ENCODE measurements around the gene MICAL2.

Gene MICAL2

DNA sequence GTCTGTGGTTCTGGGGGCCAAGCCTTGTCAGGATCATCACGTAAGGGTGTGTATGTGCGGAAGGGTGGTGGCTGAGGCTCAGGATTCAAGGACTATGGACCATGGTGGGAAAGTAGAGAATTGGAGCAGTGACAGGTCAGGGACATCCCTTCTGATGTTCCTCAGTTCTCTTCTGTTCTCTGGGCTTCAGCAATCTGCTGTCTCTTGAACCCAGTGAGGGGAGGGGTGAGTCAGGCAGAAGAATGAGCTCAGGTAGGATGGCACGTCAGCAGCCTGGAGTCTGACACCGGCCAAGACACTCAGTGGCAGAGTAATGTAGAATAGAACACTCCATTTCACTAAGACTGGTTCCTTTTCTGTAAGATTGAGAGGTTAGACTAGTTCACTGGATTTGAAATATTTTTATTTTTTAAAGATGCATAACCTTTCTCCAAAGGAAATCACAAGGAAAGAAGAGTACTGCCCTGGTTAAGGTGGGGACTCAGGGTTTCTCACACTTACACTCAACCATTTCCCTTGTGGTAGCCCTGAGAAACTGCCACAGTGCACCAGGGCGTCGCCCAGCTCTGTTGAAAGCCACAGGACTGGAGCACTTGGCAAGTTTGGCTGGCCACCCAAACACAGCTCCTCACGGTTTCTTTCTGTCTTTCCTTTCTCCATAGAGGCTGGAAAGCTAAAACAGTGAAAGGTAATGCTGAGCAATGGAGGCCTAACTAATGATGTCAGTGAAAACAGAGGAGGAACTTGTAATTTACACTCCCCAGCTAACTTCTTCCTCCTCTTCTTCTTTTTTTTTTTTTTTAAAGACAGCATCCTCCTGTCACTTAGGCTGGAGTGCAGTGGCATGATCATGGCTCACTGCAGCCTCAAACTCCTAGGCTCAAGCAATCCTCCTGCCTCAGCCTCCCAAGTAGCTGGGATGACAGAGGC, 23.1 kb upstream of the MICAL2 start:
- H3K4me1 Mint-ChIP-seq: peaks cover 3 to 11% of the 10 kb centered on the region in 2 donors
- H3K27me3 Mint-ChIP-seq: peaks cover 5 to 9% of the 10 kb centered on the region in 2 donors
- peaks cover 0 to 2% of the 10 kb centered on the region in 2 donors for H3K9me3 Mint-ChIP-seq
- ATAC-seq (replicated peaks): peak; percentile 34 to 39
- no peak overlapping the region for H3K4me3 Mint-ChIP-seq
- no peak for DNase-seq
- no peak overlapping the region for H3K27ac Mint-ChIP-seq
- H3K36me3 Mint-ChIP-seq: no peaks in the 10 kb centered on the region

DNA sequence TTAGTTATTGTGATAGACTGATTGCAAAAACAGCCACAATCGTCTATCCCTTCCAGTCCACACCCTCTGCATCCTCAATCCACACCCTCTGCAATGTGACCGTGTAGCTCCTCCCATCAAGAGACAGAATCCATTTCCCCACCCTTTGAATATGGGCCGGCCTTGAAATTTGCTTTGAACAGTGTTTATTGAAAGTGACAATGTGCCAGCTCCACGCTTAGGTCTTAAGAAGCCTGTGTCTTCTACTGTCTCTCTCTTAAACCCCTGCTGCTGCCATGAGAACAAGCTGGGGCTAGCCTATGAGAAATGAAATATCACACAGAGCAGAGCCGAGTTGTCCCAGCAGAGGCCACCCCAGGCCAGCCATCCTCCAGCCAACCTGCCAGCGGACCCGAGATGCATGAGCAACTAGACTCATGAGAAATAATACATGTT, 22.3 kb upstream of the MICAL2 start:
- DNase-seq (no peak), ATAC-seq (replicated peaks) (no peak)
- Mint-ChIP-seq H3K4me3 (no peak overlapping the region), H3K36me3 (no peaks in the 10 kb centered on the region), H3K4me1 (peaks cover 3 to 11% of the 10 kb centered on the region in 2 donors), H3K9me3 (peaks cover 0 to 2% of the 10 kb centered on the region in 2 donors), H3K27ac (no peak overlapping the region), H3K27me3 (peaks cover 5 to 9% of the 10 kb centered on the region in 2 donors)

DNA sequence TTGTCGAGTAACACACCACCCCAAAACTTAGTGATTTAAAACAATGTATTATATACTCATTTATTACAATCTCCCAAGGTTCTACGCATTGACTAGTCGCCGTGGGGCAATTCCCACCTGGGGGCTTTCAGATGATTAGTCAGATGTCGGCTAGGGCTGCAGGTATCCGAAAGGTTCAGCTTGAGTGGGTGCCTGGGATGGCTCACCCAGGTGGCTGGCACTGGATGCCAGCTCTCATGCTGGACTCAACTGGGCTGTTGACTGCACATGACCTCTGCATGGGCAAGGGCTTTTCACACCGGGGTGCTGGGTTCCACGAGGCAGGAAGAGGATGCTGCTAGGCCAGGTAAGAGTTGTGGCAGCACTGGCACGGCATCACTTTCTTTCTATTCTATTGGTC, 21.9 kb upstream of the MICAL2 start:
- no peak overlapping the region for H3K27ac Mint-ChIP-seq
- H3K27me3 Mint-ChIP-seq: peaks cover 5 to 9% of the 10 kb centered on the region in 2 donors
- no peak for DNase-seq
- H3K9me3 Mint-ChIP-seq: peaks cover 0 to 2% of the 10 kb centered on the region in 2 donors
- H3K4me1 Mint-ChIP-seq: peaks cover 3 to 11% of the 10 kb centered on the region in 2 donors
- peak overlapping the region in 1 of 2 donors; percentile 8 for H3K4me3 Mint-ChIP-seq
- no peaks in the 10 kb centered on the region for H3K36me3 Mint-ChIP-seq
- no peak for ATAC-seq (replicated peaks)

DNA sequence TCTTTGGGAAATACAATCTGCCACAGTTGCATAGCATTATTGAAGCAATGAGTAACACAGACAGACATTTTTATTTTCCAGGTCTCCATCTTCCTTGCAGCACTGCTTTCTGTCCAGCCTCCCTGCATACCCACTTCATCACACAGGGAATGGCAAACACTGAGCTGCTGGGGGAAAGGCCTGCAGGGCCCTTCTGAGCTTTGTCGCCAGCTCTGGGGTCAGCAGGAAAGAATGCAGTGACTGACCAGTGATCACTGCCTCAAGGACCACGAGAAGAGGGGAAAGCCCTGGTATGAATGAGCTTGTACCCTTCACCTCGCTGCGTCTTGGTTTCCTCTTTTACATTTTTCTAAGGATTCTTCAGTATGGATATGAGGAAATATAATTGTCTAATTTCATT, 21.3 kb upstream of the MICAL2 start:
- no peak overlapping the region for H3K4me3 Mint-ChIP-seq
- ATAC-seq (replicated peaks) (no peak), DNase-seq (no peak)
- H3K27ac Mint-ChIP-seq: no peak overlapping the region
- H3K27me3 Mint-ChIP-seq: peaks cover 10 to 13% of the 10 kb centered on the region in 2 donors
- H3K36me3 Mint-ChIP-seq: no peaks in the 10 kb centered on the region
- H3K4me1 Mint-ChIP-seq: peaks cover 3 to 11% of the 10 kb centered on the region in 2 donors
- H3K9me3 Mint-ChIP-seq: peaks cover 0 to 2% of the 10 kb centered on the region in 2 donors

DNA sequence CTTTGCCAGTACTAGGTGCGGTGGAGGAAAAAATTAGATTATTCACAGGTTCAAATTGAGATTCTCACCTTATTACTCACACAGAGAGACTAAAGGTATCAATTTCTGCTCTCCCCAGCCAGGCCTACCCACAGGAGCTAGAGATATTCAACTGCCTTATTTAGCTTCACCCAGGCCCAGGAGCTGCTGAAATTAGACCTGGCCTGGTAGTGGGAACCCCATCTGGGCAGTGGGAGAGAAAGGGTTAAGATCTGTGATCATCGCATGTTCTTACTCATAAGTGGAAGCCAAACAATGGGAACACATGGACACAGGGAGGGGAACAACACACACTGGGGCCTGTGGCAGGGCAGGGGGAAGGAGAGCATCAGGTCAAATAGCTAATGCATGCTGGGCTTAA, 20.9 kb upstream of the MICAL2 start:
- peaks cover 11 to 13% of the 10 kb centered on the region in 2 donors for H3K27me3 Mint-ChIP-seq
- no peak overlapping the region for H3K27ac Mint-ChIP-seq

DNA sequence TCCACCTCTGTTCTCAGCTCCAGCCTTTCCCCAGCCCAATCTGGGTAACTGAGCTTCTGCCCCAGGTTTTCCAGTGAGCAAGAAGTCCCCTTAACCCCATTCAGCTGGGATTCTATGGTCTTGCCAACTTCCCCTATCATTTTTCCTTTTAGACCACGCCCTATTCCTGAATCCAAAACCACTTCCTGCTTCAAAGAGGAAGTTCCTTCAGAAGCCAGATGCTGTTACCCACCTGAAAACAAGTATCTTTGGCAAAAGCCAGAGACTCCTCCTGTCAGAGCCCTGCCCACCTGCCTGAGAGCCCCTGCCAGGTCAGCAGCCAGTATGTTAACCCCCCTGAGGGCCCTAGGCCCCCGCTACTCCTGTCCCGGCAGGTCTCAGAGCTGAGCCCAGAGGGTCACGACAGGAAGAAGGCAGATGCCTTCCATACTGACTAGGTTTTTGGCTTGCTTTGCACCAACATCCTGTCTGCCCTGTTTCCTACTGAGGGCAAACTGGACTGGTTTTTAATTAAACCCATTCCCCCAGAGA, 20.3 kb upstream of the MICAL2 start:
- ATAC-seq (replicated peaks) (peak; percentile 20 to 27), DNase-seq (no peak)
- H3K9me3 Mint-ChIP-seq: no peaks in the 10 kb centered on the region
- no peak overlapping the region for H3K27ac Mint-ChIP-seq
- no peaks in the 10 kb centered on the region for H3K36me3 Mint-ChIP-seq
- H3K4me3 Mint-ChIP-seq: no peak overlapping the region
- peaks cover 10% of the 10 kb centered on the region in 2 donors for H3K27me3 Mint-ChIP-seq
- H3K4me1 Mint-ChIP-seq: peaks cover 3 to 11% of the 10 kb centered on the region in 2 donors

More for the DNA sequence above, 20.9 kb upstream of the MICAL2 start:
- Mint-ChIP-seq H3K4me1 (peaks cover 3 to 11% of the 10 kb centered on the region in 2 donors), H3K36me3 (no peaks in the 10 kb centered on the region), H3K4me3 (no peak overlapping the region), H3K9me3 (peaks cover 0 to 1% of the 10 kb centered on the region in 2 donors)
- ATAC-seq (replicated peaks) (no peak), DNase-seq (no peak)

DNA sequence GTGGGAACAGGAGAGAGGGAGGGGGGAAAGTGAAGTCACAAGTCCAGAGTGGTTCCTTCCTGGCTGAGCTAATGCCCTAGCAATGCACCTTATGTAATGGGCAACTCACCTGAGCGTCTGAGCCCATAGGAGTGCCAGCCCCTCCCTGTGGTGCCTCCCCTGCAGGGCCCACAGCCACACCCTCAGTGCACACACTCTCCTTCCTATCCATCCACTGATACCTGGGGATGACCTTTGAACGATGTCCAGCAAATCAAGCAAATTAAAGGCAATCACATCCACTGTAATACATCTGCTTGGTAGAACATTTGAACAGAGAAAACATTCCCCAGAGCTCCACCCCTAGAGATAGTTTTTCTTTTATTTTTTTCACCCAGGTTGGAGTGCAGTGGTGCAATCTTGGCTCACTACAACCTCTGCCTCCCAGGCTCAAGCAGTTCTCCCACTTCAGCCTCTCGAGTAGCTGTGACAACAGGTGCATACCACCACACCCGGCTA, 19.6 kb upstream of the MICAL2 start:
- Mint-ChIP-seq H3K27ac (no peak overlapping the region), H3K36me3 (no peaks in the 10 kb centered on the region), H3K4me3 (no peak overlapping the region), H3K27me3 (peaks cover 6 to 13% of the 10 kb centered on the region in 2 donors), H3K9me3 (no peaks in the 10 kb centered on the region), H3K4me1 (peaks cover 3 to 11% of the 10 kb centered on the region in 2 donors)
- ATAC-seq (replicated peaks) (no peak), DNase-seq (no peak)

DNA sequence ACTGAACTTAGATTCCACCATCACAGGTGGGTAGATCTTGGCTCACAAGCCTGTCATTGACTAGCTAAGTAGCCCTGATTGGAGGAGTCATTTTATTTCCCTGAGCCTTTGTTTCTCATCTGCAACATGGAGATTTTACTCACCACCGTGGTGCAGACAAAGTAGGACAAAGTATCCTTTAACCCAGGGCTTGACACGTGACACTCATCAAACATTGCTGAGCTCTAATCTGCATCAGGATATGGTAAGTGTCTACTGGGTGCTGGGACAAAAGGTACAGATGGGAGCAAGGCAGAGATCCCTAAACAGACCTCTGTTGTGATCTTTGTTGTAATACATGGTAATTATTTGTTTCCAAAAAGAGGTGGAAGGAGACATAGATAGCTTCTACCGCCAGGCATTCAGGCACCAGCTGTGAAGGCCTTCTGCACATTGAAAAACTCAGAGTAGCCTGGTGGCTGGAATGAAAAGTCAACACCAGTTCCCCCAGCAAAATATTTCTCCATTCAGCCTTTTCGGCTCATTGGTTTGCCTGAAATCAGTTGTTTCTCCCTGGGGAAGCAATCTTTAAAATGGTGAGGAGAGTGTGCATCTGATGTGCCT, 18.3 kb upstream of the MICAL2 start:
- no peak for ATAC-seq (replicated peaks)

DNA sequence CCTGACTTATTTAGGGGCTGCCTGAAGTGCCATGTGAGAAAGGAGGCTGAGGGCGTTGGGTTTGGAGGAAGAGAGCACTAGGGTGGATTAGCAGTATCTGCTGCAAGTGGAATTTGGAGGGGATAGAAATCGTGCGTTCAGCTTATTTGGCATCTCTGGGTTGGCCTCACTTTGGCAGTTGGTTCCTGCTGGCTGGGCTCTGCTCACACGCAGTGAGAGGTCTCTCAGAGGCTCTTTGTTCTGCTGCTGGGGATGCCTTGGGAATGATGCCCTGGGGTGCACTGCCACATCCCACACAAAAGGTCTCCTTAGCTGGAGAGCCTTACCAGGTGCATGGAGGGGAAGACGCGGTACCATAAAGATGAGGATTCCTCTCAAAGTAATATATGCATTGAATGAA, 17.7 kb upstream of the MICAL2 start:
- H3K27ac Mint-ChIP-seq: no peak overlapping the region
- H3K27me3 Mint-ChIP-seq: peaks cover 10 to 14% of the 10 kb centered on the region in 2 donors
- H3K4me1 Mint-ChIP-seq: peaks cover 3 to 16% of the 10 kb centered on the region in 2 donors
- DNase-seq (no peak), ATAC-seq (replicated peaks) (no peak)
- H3K9me3 Mint-ChIP-seq: no peaks in the 10 kb centered on the region
- H3K36me3 Mint-ChIP-seq: no peaks in the 10 kb centered on the region
- H3K4me3 Mint-ChIP-seq: no peak overlapping the region

More for the DNA sequence above, 18.3 kb upstream of the MICAL2 start:
- DNase-seq: no peak
- H3K36me3 Mint-ChIP-seq: no peaks in the 10 kb centered on the region
- peaks cover 3 to 11% of the 10 kb centered on the region in 2 donors for H3K4me1 Mint-ChIP-seq
- peaks cover 6 to 14% of the 10 kb centered on the region in 2 donors for H3K27me3 Mint-ChIP-seq
- H3K27ac Mint-ChIP-seq: no peak overlapping the region
- no peak overlapping the region for H3K4me3 Mint-ChIP-seq
- no peaks in the 10 kb centered on the region for H3K9me3 Mint-ChIP-seq

DNA sequence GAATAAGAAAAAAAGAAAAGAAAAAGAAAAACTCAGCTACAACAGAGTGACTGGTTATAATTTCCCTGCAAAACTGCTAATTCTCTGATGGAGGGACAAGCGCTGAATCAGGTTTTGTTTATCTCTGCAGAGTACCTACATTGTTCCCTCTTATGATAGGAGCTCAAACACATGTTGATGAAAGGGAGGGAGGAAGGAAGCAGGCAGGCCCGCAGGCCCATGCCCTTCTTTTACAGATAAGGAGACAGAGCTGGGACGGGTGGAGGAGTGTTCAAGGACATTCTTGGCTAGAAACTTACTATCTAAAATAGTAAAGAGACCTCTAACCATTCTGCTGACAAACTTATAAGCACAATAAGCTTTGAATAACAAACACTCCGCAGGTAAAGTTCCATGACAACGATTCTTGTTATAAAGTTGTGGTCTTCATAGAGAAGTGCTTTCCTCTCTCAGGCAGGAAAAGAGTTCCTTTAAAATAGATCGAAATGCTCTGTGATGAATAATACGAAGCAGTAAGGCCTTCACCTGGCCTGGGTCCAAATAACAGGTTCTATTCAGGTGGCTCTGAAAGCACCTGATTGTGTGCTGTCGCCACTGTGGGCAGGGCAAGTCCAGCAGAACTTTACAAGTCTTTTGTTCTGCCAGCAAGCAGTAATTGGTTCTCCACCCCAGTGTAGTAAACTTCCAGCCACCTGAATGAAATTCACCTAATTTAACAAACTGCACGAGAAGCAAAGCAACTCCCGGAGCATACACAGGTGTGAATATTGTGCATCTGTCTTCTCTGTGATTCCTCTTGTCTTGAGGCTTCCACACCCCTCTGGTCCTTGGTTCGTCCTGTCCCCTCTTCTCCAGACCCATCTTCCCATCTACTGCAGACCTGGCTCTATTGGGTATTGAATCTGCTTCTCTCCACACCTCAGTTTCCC, 15.3 kb upstream of the MICAL2 start:
- no peak overlapping the region for H3K4me3 Mint-ChIP-seq
- no peak overlapping the region for H3K27ac Mint-ChIP-seq
- H3K27me3 Mint-ChIP-seq: peaks cover 11 to 14% of the 10 kb centered on the region in 2 donors
- H3K4me1 Mint-ChIP-seq: peaks cover 12 to 26% of the 10 kb centered on the region in 2 donors
- no peaks in the 10 kb centered on the region for H3K36me3 Mint-ChIP-seq
- ATAC-seq (replicated peaks) (no peak), DNase-seq (no peak)
- H3K9me3 Mint-ChIP-seq: no peaks in the 10 kb centered on the region

DNA sequence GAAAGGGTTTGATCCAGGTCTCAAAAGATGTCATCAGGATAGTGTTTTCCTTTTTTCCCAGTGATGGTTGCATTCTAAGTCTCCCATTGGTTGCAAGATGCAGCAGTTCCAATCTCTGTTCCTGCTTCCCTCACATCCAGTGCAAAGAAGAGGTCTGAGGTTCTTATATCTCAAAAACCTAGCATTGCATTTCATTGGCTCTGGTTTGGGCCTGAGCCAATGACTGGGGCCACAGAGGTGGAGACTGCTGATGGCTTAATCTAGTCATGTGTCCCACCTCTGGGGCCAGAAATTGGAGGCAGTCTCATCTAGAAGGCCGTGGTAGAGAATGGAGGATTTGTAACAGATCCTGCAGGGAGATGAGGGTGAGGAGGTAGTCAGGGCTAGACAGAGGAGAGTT, 13.2 kb upstream of the MICAL2 start:
- H3K9me3 Mint-ChIP-seq: no peaks in the 10 kb centered on the region
- H3K4me3 Mint-ChIP-seq: no peak overlapping the region
- ATAC-seq (replicated peaks): no peak
- no peaks in the 10 kb centered on the region for H3K36me3 Mint-ChIP-seq
- H3K27me3 Mint-ChIP-seq: peaks cover 15 to 24% of the 10 kb centered on the region in 2 donors
- peaks cover 10 to 24% of the 10 kb centered on the region in 2 donors for H3K4me1 Mint-ChIP-seq
- H3K27ac Mint-ChIP-seq: no peak overlapping the region
- no peak for DNase-seq

DNA sequence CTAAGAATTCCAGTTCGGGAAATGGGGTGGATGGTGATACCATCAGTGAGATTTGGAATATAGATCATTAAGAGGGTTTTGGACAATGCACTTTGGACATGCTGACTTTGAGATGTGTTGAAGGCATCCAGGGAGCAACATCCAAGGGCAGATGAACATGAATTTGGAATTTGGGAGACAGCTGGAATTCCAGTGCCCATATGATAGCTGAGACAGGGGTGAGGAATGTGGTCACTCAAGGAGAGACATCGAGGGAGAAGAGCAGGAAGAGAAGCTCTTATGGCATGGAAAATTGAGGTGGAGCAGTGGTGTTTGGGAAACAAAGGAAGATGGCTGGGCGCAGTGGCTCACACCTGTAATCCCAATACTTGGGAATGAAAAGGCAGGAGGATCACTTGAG, 11.8 kb upstream of the MICAL2 start:
- peaks cover 19 to 23% of the 10 kb centered on the region in 2 donors for H3K27me3 Mint-ChIP-seq
- no peak overlapping the region for H3K27ac Mint-ChIP-seq
- no peak for DNase-seq
- ATAC-seq (replicated peaks): no peak
- no peak overlapping the region for H3K4me3 Mint-ChIP-seq
- no peaks in the 10 kb centered on the region for H3K9me3 Mint-ChIP-seq
- H3K4me1 Mint-ChIP-seq: peaks cover 10 to 24% of the 10 kb centered on the region in 2 donors
- no peaks in the 10 kb centered on the region for H3K36me3 Mint-ChIP-seq

DNA sequence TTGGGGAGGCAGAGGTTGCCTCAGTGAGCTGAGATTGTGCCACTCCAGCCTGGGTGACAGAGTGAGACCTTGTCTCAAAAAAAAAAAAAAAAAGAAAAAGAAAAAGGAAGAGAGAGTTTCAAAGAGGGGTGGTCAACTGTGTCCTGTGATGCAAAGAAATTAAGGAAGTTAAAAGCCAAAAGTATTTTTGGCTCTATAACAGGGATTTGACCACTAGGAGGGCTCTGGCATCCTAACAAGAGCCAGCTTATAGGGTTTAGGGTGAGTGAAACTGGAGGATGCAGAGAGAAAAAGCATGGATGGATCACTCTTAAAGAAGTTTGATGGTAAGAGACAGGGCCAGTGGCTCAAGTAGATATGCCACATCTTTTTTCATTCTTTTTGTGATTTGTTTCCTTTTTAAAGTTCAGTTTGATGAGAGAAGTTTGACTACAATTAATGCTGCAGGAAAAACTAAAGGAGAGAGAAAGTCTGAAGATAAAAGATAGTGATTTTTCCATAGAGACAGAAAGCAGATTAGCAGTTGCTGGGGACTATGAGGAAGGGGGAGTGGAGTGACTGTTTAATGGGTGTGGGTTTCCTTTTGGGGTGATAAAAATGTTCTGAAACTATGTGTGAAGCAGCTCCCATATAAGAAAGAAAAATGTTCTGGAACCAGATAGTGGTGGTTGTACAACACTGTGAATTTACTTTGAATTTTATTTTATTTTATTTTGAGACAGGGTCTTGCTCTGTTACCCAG, 11.1 kb upstream of the MICAL2 start:
- Mint-ChIP-seq H3K27ac (no peak overlapping the region), H3K4me3 (no peak overlapping the region), H3K4me1 (peaks cover 10 to 24% of the 10 kb centered on the region in 2 donors)

More for the DNA sequence above, 11.1 kb upstream of the MICAL2 start:
- peak; percentile 27 to 43 for ATAC-seq (replicated peaks)
- Mint-ChIP-seq H3K36me3 (no peaks in the 10 kb centered on the region), H3K9me3 (no peaks in the 10 kb centered on the region), H3K27me3 (peaks cover 14 to 19% of the 10 kb centered on the region in 2 donors)
- no peak for DNase-seq
